Esophagus squamous epithelium (tissue), 5 donors: ENCODE measurements around the gene BLOC1S5. TPM values are rescaled to one million over a fixed set of nuclear protein-coding genes. Genes with fewer than 3 reads are reported as not detected.

Experiments
- DNase-seq: peaks from one replicate; lab custom pipeline; 2025; lab: John Stamatoyannopoulos, UW
- H3K27ac ChIP-seq, 4 donors: fragments of 200-600 bp; sonication (generic); one replicate each; pipeline ENCODE4 v1.5.1; 2016 to 2019; ENCODE audit warnings: mild to moderate bottlenecking in 1 of 4
- H3K27me3 ChIP-seq, 4 donors: fragments of 200-600 bp; sonication (generic); 1 replicate in 3 of 4; 2 replicates in 1 of 4; pipeline versions ENCODE4 v1.5.1 to v1.6.0; 2017 to 2021; ENCODE audit warnings: antibody characterized with exemption in 1 of 4
- H3K36me3 ChIP-seq, 3 donors: fragments of 200-600 bp; sonication (generic); one replicate each; pipeline ENCODE4 v1.5.1; 2016 to 2019
- H3K4me1 ChIP-seq, 3 donors: fragments of 200-600 bp; sonication (generic); one replicate each; pipeline ENCODE4 v1.5.1; 2017 to 2019
- H3K4me3 ChIP-seq, 4 donors: fragments of 200-600 bp; sonication (generic); 1 replicate in 3 of 4; 2 replicates in 1 of 4; pipeline ENCODE4 v1.5.1; 2016 to 2019; ENCODE audit warnings: mild to moderate bottlenecking in 2 of 4, moderate library complexity in 1 of 4
- H3K9me3 ChIP-seq, 3 donors: fragments of 200-600 bp; sonication (generic); one replicate each; pipeline ENCODE4 v1.5.1; 2016 to 2019
- POLR2A ChIP-seq, 4 donors: fragments of 450-650 bp; IDR thresholded peaks; one replicate each; pipeline ENCODE4 v1.6.1; 2017; ENCODE audit warnings: antibody characterized with exemption in 4 of 4, mild to moderate bottlenecking in 4 of 4, moderate library complexity in 3 of 4
- WGBS, 2 donors: methylation state at CpG; one replicate each; pipeline ENCODE4 v1.1.5; 2018; 5-methylcytosine and 5-hydroxymethylcytosine counted together
- intact Hi-C: fragments of 100-400 bp; cut with DNase I; formaldehyde crosslinking; loops from one replicate; pipeline ENCODE4 v1.15.0; 2022
- total RNA-seq, 4 donors: library from RNA; depleted of rRNA; stranded (reverse); fragments of >200 nt; gene quantifications; one replicate each; pipeline ENCODE4 v1.1.0, GENCODE V29; 2016
- TF ChIP-seq, protein P1 (sequence below), 6 experiments: fragments of 450-650 bp in 4 of 6; fragments of 200-600 bp in 2 of 6; sonication (generic) in 2 of 6; IDR thresholded peaks; one replicate each; pipeline ENCODE4 v1.5.1; 2016 to 2019; ENCODE audit warnings: antibody characterized with exemption in 6 of 6, mild to moderate bottlenecking in 4 of 6, moderate library complexity in 4 of 6
- donor health status: DM: yes; HTN: yes; CAD: no.

The BLOC1S5 gene
- total RNA-seq, 4 donors from 2014 or later: 4.1 to 12.4 (median 9.0) TPM

DNA sequence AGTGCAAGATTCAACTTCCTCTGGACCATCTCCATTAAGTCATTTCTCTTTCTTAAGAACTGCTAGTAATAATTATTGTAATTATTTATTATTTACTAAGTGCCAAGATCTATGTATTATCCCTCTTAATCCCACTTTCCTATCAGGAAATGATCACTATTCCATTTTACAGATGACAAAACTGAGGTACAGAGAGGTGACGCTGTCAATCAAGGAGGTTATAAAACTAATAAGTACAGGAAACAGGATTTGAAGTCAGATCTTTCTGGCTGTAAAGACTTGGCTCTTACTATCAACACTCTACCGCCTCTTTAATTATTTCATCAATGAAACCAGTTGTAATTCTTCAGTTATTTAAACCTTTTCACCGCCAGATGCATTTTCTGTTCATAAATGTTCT lies 37.4 kb downstream of the BLOC1S5 start:
- TF ChIP-seq, protein P1, sequence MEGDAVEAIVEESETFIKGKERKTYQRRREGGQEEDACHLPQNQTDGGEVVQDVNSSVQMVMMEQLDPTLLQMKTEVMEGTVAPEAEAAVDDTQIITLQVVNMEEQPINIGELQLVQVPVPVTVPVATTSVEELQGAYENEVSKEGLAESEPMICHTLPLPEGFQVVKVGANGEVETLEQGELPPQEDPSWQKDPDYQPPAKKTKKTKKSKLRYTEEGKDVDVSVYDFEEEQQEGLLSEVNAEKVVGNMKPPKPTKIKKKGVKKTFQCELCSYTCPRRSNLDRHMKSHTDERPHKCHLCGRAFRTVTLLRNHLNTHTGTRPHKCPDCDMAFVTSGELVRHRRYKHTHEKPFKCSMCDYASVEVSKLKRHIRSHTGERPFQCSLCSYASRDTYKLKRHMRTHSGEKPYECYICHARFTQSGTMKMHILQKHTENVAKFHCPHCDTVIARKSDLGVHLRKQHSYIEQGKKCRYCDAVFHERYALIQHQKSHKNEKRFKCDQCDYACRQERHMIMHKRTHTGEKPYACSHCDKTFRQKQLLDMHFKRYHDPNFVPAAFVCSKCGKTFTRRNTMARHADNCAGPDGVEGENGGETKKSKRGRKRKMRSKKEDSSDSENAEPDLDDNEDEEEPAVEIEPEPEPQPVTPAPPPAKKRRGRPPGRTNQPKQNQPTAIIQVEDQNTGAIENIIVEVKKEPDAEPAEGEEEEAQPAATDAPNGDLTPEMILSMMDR (IDR thresholded peaks at IDR 0.05): no peak
- TF ChIP-seq POLR2A (IDR thresholded peaks at IDR 0.05): no peak
- intact Hi-C loops: no loop called here
- DNase-seq: no peak
- no peaks in the 10 kb centered on the region for H3K9me3 ChIP-seq
- H3K4me1 ChIP-seq: peaks cover 0 to 4% (median 2%) of the 10 kb centered on the region in 3 donors
- no peak overlapping the region for H3K27ac ChIP-seq
- no peaks in the 10 kb centered on the region for H3K27me3 ChIP-seq
- WGBS, 2 donors: 95 to 100% methylated on average over 3 of the region's 3 CpGs
- H3K36me3 ChIP-seq: peaks cover 0 to 24% (median 0%) of the 10 kb centered on the region in 3 donors
- no peak overlapping the region for H3K4me3 ChIP-seq

DNA sequence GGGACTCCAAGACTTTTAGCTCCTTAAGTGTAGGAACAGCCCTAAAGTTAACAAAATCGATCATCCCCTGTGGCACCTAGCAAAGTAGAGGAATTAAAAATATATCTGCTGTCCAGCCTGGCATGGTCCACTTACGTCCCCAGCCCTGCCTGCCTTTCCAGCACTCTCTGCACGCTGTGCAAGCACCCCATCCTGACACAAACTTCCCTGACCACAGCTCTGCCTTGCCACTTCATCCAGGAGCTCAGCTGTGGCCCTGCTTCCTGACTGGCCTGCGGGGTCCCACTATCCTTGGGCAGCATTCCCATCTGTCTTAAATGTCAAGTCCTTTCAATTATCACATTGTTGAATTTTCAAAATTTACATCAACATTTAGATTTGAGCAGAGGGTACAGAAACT lies 39.0 kb downstream of the BLOC1S5 start:
- 90 to 94% methylated on average over 4 of the region's 4 CpGs for WGBS, 2 donors
- TF ChIP-seq, protein P1 (IDR thresholded peaks at IDR 0.05): no peak
- TF ChIP-seq POLR2A (IDR thresholded peaks at IDR 0.05): no peak
- H3K4me3 ChIP-seq: no peak overlapping the region
- H3K36me3 ChIP-seq: peaks cover 0 to 30% (median 0%) of the 10 kb centered on the region in 3 donors
- intact Hi-C loops: no loop called here
- no peaks in the 10 kb centered on the region for H3K27me3 ChIP-seq
- DNase-seq: no peak
- no peaks in the 10 kb centered on the region for H3K9me3 ChIP-seq
- H3K27ac ChIP-seq: no peak overlapping the region
- peaks cover 0 to 4% (median 2%) of the 10 kb centered on the region in 3 donors for H3K4me1 ChIP-seq

DNA sequence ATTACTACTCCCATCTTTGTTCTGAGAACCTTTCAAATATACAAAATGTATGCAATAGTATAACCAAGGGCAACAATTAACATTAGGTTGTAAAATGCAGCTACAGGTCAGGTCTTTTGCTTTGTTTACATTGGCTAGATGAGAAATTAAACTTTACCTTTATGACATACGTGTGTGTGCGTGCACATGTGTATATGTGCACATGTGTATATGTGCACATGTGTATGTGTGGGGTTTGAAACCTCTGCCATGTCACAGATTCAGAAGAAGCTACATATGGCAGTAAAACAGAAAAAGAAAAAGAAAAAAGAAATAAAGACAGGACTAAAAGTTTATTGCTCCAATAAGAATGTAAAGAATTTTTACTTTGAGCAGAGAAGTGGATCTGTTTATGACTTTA lies 40.6 kb downstream of the BLOC1S5 start:
- intact Hi-C loops: no loop called here
- Histone ChIP-seq H3K9me3 (no peaks in the 10 kb centered on the region), H3K27me3 (no peaks in the 10 kb centered on the region), H3K4me1 (peaks cover 0 to 4% (median 2%) of the 10 kb centered on the region in 3 donors), H3K4me3 (no peak overlapping the region), H3K27ac (no peak overlapping the region), H3K36me3 (peaks cover 0 to 30% (median 0%) of the 10 kb centered on the region in 3 donors)
- TF ChIP-seq, protein P1 (IDR thresholded peaks at IDR 0.05): no peak
- no peak for TF ChIP-seq POLR2A (IDR thresholded peaks at IDR 0.05)
- 90% methylated on average over 2 of the region's 2 CpGs for WGBS, 2 donors
- no peak for DNase-seq

DNA sequence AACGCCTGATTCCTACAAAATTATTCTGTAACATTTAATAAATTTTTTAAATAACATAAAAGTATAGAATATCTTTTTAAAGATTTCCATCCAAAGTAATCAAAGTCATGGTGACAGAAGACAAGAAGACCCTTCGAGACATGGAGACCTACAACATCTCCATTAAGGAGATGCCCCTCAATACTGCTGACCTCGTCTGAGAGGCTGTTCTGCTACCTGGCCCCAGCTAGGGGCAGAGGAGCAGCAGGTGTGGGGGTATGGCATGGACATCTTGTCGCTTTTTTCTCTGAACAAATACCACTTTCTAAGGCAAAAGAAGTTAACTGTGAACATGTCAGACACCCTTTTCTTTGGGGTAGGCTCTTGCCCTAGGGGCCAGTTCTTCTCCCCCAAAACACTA lies 44.1 kb downstream of the BLOC1S5 start:
- no peak overlapping the region for H3K4me3 ChIP-seq
- 94 to 95% methylated on average over 4 of the region's 4 CpGs for WGBS, 2 donors
- TF ChIP-seq, protein P1 (IDR thresholded peaks at IDR 0.05): no peak
- TF ChIP-seq POLR2A (IDR thresholded peaks at IDR 0.05): no peak
- peaks cover 0 to 25% (median 0%) of the 10 kb centered on the region in 3 donors for H3K36me3 ChIP-seq
- no peak for DNase-seq
- H3K9me3 ChIP-seq: no peaks in the 10 kb centered on the region
- H3K27ac ChIP-seq: no peak overlapping the region
- H3K27me3 ChIP-seq: no peaks in the 10 kb centered on the region
- no peaks in the 10 kb centered on the region for H3K4me1 ChIP-seq
- intact Hi-C loops: no loop called here

DNA sequence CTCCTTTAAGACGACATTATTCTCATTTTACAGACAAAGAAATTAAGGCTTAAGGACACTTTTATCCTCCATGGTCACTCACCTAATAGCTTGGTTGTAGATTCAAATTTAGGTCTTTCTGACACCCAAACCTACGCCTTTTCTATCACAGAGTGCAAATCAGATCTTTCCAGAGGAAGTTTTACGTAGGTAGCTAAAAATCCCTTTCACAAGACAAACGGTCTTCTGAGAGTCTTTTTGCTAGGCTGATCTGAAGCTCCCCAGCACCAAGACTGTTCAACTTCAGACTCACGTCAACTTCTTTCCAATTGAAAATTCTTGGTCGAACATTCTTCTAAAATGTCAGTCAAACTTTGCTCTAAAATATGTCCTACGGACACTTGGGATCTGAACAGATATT lies 46.5 kb downstream of the BLOC1S5 start:
- TF ChIP-seq POLR2A (IDR thresholded peaks at IDR 0.05): no peak
- TF ChIP-seq, protein P1 (IDR thresholded peaks at IDR 0.05): no peak
- no peaks in the 10 kb centered on the region for H3K27me3 ChIP-seq
- 78 to 83% methylated on average over 7 of the region's 7 CpGs for WGBS, 2 donors
- intact Hi-C loops: no loop called here
- no peak for DNase-seq
- H3K36me3 ChIP-seq: peaks cover 0 to 29% (median 0%) of the 10 kb centered on the region in 3 donors
- no peak overlapping the region for H3K27ac ChIP-seq
- no peaks in the 10 kb centered on the region for H3K9me3 ChIP-seq
- H3K4me3 ChIP-seq: no peak overlapping the region
- peaks cover 0 to 8% (median 0%) of the 10 kb centered on the region in 3 donors for H3K4me1 ChIP-seq
